ENCODE measurements around the gene LIMS2. TPM values are rescaled to one million over a fixed set of nuclear protein-coding genes. Genes with fewer than 3 reads are reported as not detected.

Gene LIMS2
- total RNA-seq, 1 experiment from 2014 or later, result 8.9 TPM

- no peaks in the 10 kb centered on the region for H3K36me3 ChIP-seq (ENCODE audit: control insufficient read depth, insufficient read depth, low read length)
- intact Hi-C loops (cut with micrococcal nuclease; ENCODE audit: unreplicated experiment), result no loop called here
- ChIA-PET CTCF (no interaction called here), POLR2A (no interaction called here)
- ATAC-seq (no peak), DNase-seq (ENCODE audit: low read depth, low spot score) (no peak)
- BruUV-seq (replicated peaks), result no TSS peak
- H3K4me3 ChIP-seq (ENCODE audit: low read depth in 2 of 2, low read length in 2 of 2), result no peak overlapping the region
- H3K4me1 ChIP-seq (ENCODE audit: control insufficient read depth, insufficient read depth, low read length), result peaks cover 7% of the 10 kb centered on the region
- H3K27ac ChIP-seq (ENCODE audit: low read length), result no peak overlapping the region
- H3K9me3 ChIP-seq (ENCODE audit: control insufficient read depth, insufficient read depth, low read depth, low read length), result no peaks in the 10 kb centered on the region
- TF ChIP-seq, protein P1, sequence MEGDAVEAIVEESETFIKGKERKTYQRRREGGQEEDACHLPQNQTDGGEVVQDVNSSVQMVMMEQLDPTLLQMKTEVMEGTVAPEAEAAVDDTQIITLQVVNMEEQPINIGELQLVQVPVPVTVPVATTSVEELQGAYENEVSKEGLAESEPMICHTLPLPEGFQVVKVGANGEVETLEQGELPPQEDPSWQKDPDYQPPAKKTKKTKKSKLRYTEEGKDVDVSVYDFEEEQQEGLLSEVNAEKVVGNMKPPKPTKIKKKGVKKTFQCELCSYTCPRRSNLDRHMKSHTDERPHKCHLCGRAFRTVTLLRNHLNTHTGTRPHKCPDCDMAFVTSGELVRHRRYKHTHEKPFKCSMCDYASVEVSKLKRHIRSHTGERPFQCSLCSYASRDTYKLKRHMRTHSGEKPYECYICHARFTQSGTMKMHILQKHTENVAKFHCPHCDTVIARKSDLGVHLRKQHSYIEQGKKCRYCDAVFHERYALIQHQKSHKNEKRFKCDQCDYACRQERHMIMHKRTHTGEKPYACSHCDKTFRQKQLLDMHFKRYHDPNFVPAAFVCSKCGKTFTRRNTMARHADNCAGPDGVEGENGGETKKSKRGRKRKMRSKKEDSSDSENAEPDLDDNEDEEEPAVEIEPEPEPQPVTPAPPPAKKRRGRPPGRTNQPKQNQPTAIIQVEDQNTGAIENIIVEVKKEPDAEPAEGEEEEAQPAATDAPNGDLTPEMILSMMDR (IDR thresholded peaks at IDR 0.05), result no peak
- TF ChIP-seq SIN3A (IDR thresholded peaks at IDR 0.05; ENCODE audit: borderline replicate concordance, insufficient read depth, low read depth, low read length) (no peak), TCF7L2 (IDR thresholded peaks at IDR 0.05; ENCODE audit: low read depth, low read length) (no peak), POLR2AphosphoS5 (IDR thresholded peaks at IDR 0.05; ENCODE audit: low read depth, low read length) (no peak)
- TF ChIP-seq, protein P2, sequence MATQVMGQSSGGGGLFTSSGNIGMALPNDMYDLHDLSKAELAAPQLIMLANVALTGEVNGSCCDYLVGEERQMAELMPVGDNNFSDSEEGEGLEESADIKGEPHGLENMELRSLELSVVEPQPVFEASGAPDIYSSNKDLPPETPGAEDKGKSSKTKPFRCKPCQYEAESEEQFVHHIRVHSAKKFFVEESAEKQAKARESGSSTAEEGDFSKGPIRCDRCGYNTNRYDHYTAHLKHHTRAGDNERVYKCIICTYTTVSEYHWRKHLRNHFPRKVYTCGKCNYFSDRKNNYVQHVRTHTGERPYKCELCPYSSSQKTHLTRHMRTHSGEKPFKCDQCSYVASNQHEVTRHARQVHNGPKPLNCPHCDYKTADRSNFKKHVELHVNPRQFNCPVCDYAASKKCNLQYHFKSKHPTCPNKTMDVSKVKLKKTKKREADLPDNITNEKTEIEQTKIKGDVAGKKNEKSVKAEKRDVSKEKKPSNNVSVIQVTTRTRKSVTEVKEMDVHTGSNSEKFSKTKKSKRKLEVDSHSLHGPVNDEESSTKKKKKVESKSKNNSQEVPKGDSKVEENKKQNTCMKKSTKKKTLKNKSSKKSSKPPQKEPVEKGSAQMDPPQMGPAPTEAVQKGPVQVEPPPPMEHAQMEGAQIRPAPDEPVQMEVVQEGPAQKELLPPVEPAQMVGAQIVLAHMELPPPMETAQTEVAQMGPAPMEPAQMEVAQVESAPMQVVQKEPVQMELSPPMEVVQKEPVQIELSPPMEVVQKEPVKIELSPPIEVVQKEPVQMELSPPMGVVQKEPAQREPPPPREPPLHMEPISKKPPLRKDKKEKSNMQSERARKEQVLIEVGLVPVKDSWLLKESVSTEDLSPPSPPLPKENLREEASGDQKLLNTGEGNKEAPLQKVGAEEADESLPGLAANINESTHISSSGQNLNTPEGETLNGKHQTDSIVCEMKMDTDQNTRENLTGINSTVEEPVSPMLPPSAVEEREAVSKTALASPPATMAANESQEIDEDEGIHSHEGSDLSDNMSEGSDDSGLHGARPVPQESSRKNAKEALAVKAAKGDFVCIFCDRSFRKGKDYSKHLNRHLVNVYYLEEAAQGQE (IDR thresholded peaks at IDR 0.05; ENCODE audit: insufficient read depth in 1 of 2, low read depth in 2 of 2, low read length in 1 of 2), result no peak
- peaks cover 4% of the 10 kb centered on the region; the same call in 1 of the 2 replicates for H3K27me3 ChIP-seq (ENCODE audit: control insufficient read depth, insufficient read depth, low read length)
- in situ Hi-C loops (cut with HindIII; ENCODE audit: low pct_unique_long_range_greater_than_20kb, low sequenced_read_pairs), result no loop called here
Observed at GRCh38 chr2:127678991-127679390, 3.7 kb upstream of the LIMS2 start.

GRCh38 chr2:127678531-127678930, 3.2 kb upstream of the LIMS2 start:
- ChIA-PET POLR2A (no interaction called here), CTCF (no interaction called here)
- in situ Hi-C loops (cut with HindIII; ENCODE audit: low pct_unique_long_range_greater_than_20kb, low sequenced_read_pairs) (no loop called here), intact Hi-C loops (cut with micrococcal nuclease; ENCODE audit: unreplicated experiment) (no loop called here)
- no peaks in the 10 kb centered on the region for H3K9me3 ChIP-seq (ENCODE audit: control insufficient read depth, insufficient read depth, low read depth, low read length)
- BruUV-seq (replicated peaks), result no TSS peak
- H3K4me3 ChIP-seq (ENCODE audit: low read depth in 2 of 2, low read length in 2 of 2), result no peak overlapping the region
- peaks cover 4% of the 10 kb centered on the region; the same call in 1 of the 2 replicates for H3K27me3 ChIP-seq (ENCODE audit: control insufficient read depth, insufficient read depth, low read length)
- H3K36me3 ChIP-seq (ENCODE audit: control insufficient read depth, insufficient read depth, low read length), result no peaks in the 10 kb centered on the region
- DNase-seq (ENCODE audit: low read depth, low spot score) (no peak), ATAC-seq (no peak)
- H3K4me1 ChIP-seq (ENCODE audit: control insufficient read depth, insufficient read depth, low read length), result peaks cover 7% of the 10 kb centered on the region
- no peak overlapping the region for H3K27ac ChIP-seq (ENCODE audit: low read length)
- TF ChIP-seq, protein P2 (IDR thresholded peaks at IDR 0.05; ENCODE audit: insufficient read depth in 1 of 2, low read depth in 2 of 2, low read length in 1 of 2), result no peak
- TF ChIP-seq, protein P1 (IDR thresholded peaks at IDR 0.05), result no peak
- TF ChIP-seq SIN3A (IDR thresholded peaks at IDR 0.05; ENCODE audit: borderline replicate concordance, insufficient read depth, low read depth, low read length) (no peak), TCF7L2 (IDR thresholded peaks at IDR 0.05; ENCODE audit: low read depth, low read length) (no peak), POLR2AphosphoS5 (IDR thresholded peaks at IDR 0.05; ENCODE audit: low read depth, low read length) (no peak)

Measured in Panc1 (cell line).